Measurements from ENCODE around the gene SAP30BP.

The SAP30BP gene

GRCh38 chr17:75631353-75631752, 35.8 kb upstream of the SAP30BP start:
- DNase-seq, result no peak

DNA sequence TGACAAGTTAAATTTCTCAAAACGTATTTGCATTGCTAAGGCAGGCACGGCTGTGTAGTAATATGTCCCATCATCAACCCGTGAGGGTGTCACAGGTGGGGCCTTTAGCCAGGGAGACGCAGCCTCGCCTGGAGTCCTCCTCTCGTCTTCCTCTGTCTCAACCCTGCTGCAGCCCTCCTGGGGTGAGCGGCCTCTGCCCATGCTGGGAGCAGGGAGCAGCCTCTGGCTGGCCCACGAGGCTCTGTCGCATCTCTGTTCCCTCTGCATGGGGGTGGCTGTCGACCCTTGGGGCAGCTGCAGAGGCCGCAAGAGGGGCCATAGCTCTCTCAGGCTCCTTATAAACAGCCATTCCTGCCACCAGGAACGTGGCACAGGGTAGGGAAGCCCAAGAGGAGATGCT, 34.7 kb upstream of the SAP30BP start:
- ATAC-seq (ENCODE audit: insufficient read depth, low read depth) (no peak), DNase-seq (no peak)
- Histone ChIP-seq H3K9ac (ENCODE audit: low read depth, low read length) (no peak overlapping the region), H3K4me1 (ENCODE audit: insufficient read depth, low read length) (peaks cover 12% of the 10 kb centered on the region), H3K79me2 (ENCODE audit: insufficient read depth, low read length) (no peaks in the 10 kb centered on the region), H2AFZ (ENCODE audit: low read depth, low read length) (no peak overlapping the region), H3K4me3 (ENCODE audit: low read depth in 1 of 2, low read length in 2 of 2) (no peak overlapping the region), H3K9me3 (ENCODE audit: insufficient read depth, low read length, severe bottlenecking) (no peaks in the 10 kb centered on the region), H3K27ac (ENCODE audit: low read length) (no peak overlapping the region), H3K27me3 (ENCODE audit: insufficient read depth, low read length, poor library complexity) (no peaks in the 10 kb centered on the region), H3K36me3 (ENCODE audit: insufficient read depth, low read length) (peaks cover 22% of the 10 kb centered on the region), H4K20me1 (ENCODE audit: insufficient read depth, low read length) (peaks cover 25% of the 10 kb centered on the region), H3K4me2 (ENCODE audit: insufficient read depth, low read length) (no peak overlapping the region)
- TF ChIP-seq CTCF (IDR thresholded peaks at IDR 0.05; ENCODE audit: borderline replicate concordance, extremely low read depth, low read length, poor library complexity, severe bottlenecking), result no peak
- TF ChIP-seq EZH2 (IDR thresholded peaks at IDR 0.05; ENCODE audit: borderline replicate concordance, low read depth, low read length, severe bottlenecking), result no peak

More at GRCh38 chr17:75631353-75631752, 35.8 kb upstream of the SAP30BP start:
- no peaks in the 10 kb centered on the region for H3K79me2 ChIP-seq (ENCODE audit: insufficient read depth, low read length)
- peaks cover 12% of the 10 kb centered on the region for H3K4me1 ChIP-seq (ENCODE audit: insufficient read depth, low read length)
- no peaks in the 10 kb centered on the region for H3K27me3 ChIP-seq (ENCODE audit: insufficient read depth, low read length, poor library complexity)
- peaks cover 25% of the 10 kb centered on the region for H4K20me1 ChIP-seq (ENCODE audit: insufficient read depth, low read length)
- no peak overlapping the region for H3K27ac ChIP-seq (ENCODE audit: low read length)
- no peak overlapping the region for H3K4me3 ChIP-seq (ENCODE audit: low read depth in 1 of 2, low read length in 2 of 2)
- no peaks in the 10 kb centered on the region for H3K9me3 ChIP-seq (ENCODE audit: insufficient read depth, low read length, severe bottlenecking)
- H2AFZ ChIP-seq (ENCODE audit: low read depth, low read length), result no peak overlapping the region
- no peak overlapping the region for H3K9ac ChIP-seq (ENCODE audit: low read depth, low read length)
- TF ChIP-seq EZH2 (IDR thresholded peaks at IDR 0.05; ENCODE audit: borderline replicate concordance, low read depth, low read length, severe bottlenecking), result no peak
- TF ChIP-seq CTCF (IDR thresholded peaks at IDR 0.05; ENCODE audit: borderline replicate concordance, extremely low read depth, low read length, poor library complexity, severe bottlenecking), result no peak
- peaks cover 26% of the 10 kb centered on the region for H3K36me3 ChIP-seq (ENCODE audit: insufficient read depth, low read length)
- ATAC-seq (ENCODE audit: insufficient read depth, low read depth), result no peak
- no peak overlapping the region for H3K4me2 ChIP-seq (ENCODE audit: insufficient read depth, low read length)

GRCh38 chr17:75632863-75633485, 34.2 kb upstream of the SAP30BP start, which contains the start of gene SMIM5:
TSS of gene SMIM5 (plus strand) at chr17:75633434. CDS start at chr17:75640202, 6,768 bp downstream.
- Histone ChIP-seq H3K27ac (ENCODE audit: low read length) (no peak within 1 kb of the TSS), H3K36me3 (ENCODE audit: insufficient read depth, low read length) (peaks cover 22% of the 10 kb centered on the region), H3K4me1 (ENCODE audit: insufficient read depth, low read length) (peaks cover 12% of the 10 kb centered on the region), H4K20me1 (ENCODE audit: insufficient read depth, low read length) (peaks cover 25% of the 10 kb centered on the region), H2AFZ (ENCODE audit: low read depth, low read length) (no peak within 1 kb of the TSS), H3K27me3 (ENCODE audit: insufficient read depth, low read length, poor library complexity) (no peaks in the 10 kb centered on the region), H3K4me3 (ENCODE audit: low read depth in 1 of 2, low read length in 2 of 2) (no peak within 1 kb of the TSS), H3K9ac (ENCODE audit: low read depth, low read length) (no peak within 1 kb of the TSS), H3K9me3 (ENCODE audit: insufficient read depth, low read length, severe bottlenecking) (no peaks in the 10 kb centered on the region), H3K4me2 (ENCODE audit: insufficient read depth, low read length) (peak within 1 kb of the TSS; percentile 29; the same call in 1 of the 2 replicates), H3K79me2 (ENCODE audit: insufficient read depth, low read length) (no peaks in the 10 kb centered on the region)
- peak; percentile 91 for ATAC-seq (ENCODE audit: insufficient read depth, low read depth)
- DNase-seq, result peak; percentile 81
- TF ChIP-seq EZH2 (IDR thresholded peaks at IDR 0.05; ENCODE audit: borderline replicate concordance, low read depth, low read length, severe bottlenecking) (no peak), CTCF (IDR thresholded peaks at IDR 0.05; ENCODE audit: borderline replicate concordance, extremely low read depth, low read length, poor library complexity, severe bottlenecking) (peak; percentile 96)
